Hepatocyte (in vitro differentiated cells): ENCODE results near the gene PRKG1.

Source experiments
- CTCF ChIP-seq: fragments of 200-600 bp; sonication (generic); IDR thresholded peaks from 2 replicates; pipeline ENCODE4 v1.5.1; 2016; ENCODE audit warnings: antibody characterized with exemption, mild to moderate bottlenecking; ENCODE audit not compliant: poor library complexity
- EZH2 ChIP-seq: fragments of 200-600 bp; sonication (generic); IDR thresholded peaks from 2 replicates; pipeline ENCODE4 v1.6.1; 2016; ENCODE audit warnings: antibody characterized with exemption, mild to moderate bottlenecking, borderline replicate concordance
- EZH2phosphoT487 ChIP-seq: fragments of 200-600 bp; sonication (generic); IDR thresholded peaks from one replicate; pipeline ENCODE4 v1.6.1; 2018; ENCODE audit warnings: antibody characterized with exemption, mild to moderate bottlenecking, low read depth, moderate library complexity; ENCODE audit not compliant: unreplicated experiment, severe bottlenecking

- TF ChIP-seq CTCF (no peak), EZH2 (no peak), EZH2phosphoT487 (no peak)
These were observed 804.4 kb downstream of the PRKG1 start for GRCh38 chr10:51878695-51879094.
